Panc1 (cell line): ENCODE measurements around the gene DIDO1.

ENCODE experiments used
- CTCF ChIP-seq: fragments of 450-650 bp; IDR thresholded peaks from 2 replicates; pipeline ENCODE4 v1.5.1; 2017; ENCODE audit warnings: mild to moderate bottlenecking
- POLR2AphosphoS5 ChIP-seq: IDR thresholded peaks from 2 replicates; pipeline ENCODE4 v1.6.1; 2012; ENCODE audit warnings: mild to moderate bottlenecking, low read depth, low read length, moderate library complexity
- REST ChIP-seq, 2 experiments: IDR thresholded peaks; 2 replicates each; pipeline ENCODE4 v1.6.1; 2011 to 2012; ENCODE audit warnings: low read depth in 2 of 2, control low read depth in 1 of 2, low read length in 1 of 2, mild to moderate bottlenecking in 1 of 2, moderate library complexity in 1 of 2; ENCODE audit not compliant: insufficient read depth in 1 of 2
- TCF7L2 ChIP-seq: IDR thresholded peaks from 2 replicates; pipeline ENCODE4 v1.6.1; 2011; ENCODE audit warnings: mild to moderate bottlenecking, low read depth, low read length, inconsistent platforms

- TF ChIP-seq POLR2AphosphoS5 (no peak), CTCF (no peak), REST (IDR thresholded peaks at IDR 0.05; ENCODE audit: insufficient read depth in 1 of 2, low read depth in 2 of 2, low read length in 1 of 2) (no peak), TCF7L2 (no peak)
Observed at GRCh38 chr20:62914970-62915457, 11.3 kb downstream of the DIDO1 start.
